GM06990 (cell line): Measurements from ENCODE around the gene TANC1.

Source experiments
- DNase-seq: peaks from one replicate; pipeline ENCODE4 v3.0.0-alpha.2; 2011; ENCODE audit not compliant: insufficient read length; ENCODE audit errors: extremely low read depth
- H3K27me3 ChIP-seq: replicated peaks from 2 replicates; pipeline ENCODE4 v1.6.0; 2011; ENCODE audit warnings: low read length; ENCODE audit not compliant: control insufficient read depth, insufficient read depth
- H3K36me3 ChIP-seq: 2 replicates; pipeline ENCODE4 v1.5.1; 2011; ENCODE audit warnings: low read length; ENCODE audit not compliant: control insufficient read depth, insufficient read depth
- H3K4me3 ChIP-seq: replicated peaks from 2 replicates; pipeline ENCODE4 v1.5.1; 2011; ENCODE audit warnings: low read depth, mild to moderate bottlenecking, control low read depth, low read length
- CTCF ChIP-seq: IDR thresholded peaks from 2 replicates; pipeline ENCODE4 v1.5.1; 2011; ENCODE audit warnings: low read length, control low read depth, mild to moderate bottlenecking, inconsistent platforms; ENCODE audit not compliant: insufficient read depth, poor library complexity, severe bottlenecking

The TANC1 gene

GRCh38 chr2:159187106-159187505 lies 218.7 kb downstream of the TANC1 start:
- H3K36me3 ChIP-seq, result peaks cover 3% of the 10 kb centered on the region

GRCh38 chr2:159188449-159188848 lies 220.0 kb downstream of the TANC1 start:
- DNase-seq, result no peak
- no peak overlapping the region for H3K4me3 ChIP-seq
- TF ChIP-seq CTCF, result no peak
- H3K36me3 ChIP-seq, result peaks cover 3% of the 10 kb centered on the region
- H3K27me3 ChIP-seq, result no peaks in the 10 kb centered on the region

More at GRCh38 chr2:159187106-159187505, 218.7 kb downstream of the TANC1 start:
- Histone ChIP-seq H3K27me3 (no peaks in the 10 kb centered on the region), H3K4me3 (no peak overlapping the region)
- TF ChIP-seq CTCF, result no peak
- no peak for DNase-seq

- peaks cover 14% of the 10 kb centered on the region for H3K36me3 ChIP-seq
- TF ChIP-seq CTCF, result no peak
- no peak for DNase-seq
- H3K27me3 ChIP-seq, result no peaks in the 10 kb centered on the region
- H3K4me3 ChIP-seq, result no peak overlapping the region
Measured at GRCh38 chr2:159192371-159192918, 224.0 kb downstream of the TANC1 start.

- no peak for DNase-seq
- no peak for TF ChIP-seq CTCF
- Histone ChIP-seq H3K4me3 (no peak overlapping the region), H3K27me3 (no peaks in the 10 kb centered on the region), H3K36me3 (peaks cover 13% of the 10 kb centered on the region)
Measured at GRCh38 chr2:159193791-159194190, 225.4 kb downstream of the TANC1 start.

- H3K36me3 ChIP-seq, result peaks cover 11% of the 10 kb centered on the region
- no peaks in the 10 kb centered on the region for H3K27me3 ChIP-seq
- H3K4me3 ChIP-seq, result no peak overlapping the region
- TF ChIP-seq CTCF, result no peak
- no peak for DNase-seq
Measured at GRCh38 chr2:159194241-159194640, 225.8 kb downstream of the TANC1 start.

GRCh38 chr2:159195697-159196096 lies 227.3 kb downstream of the TANC1 start:
- DNase-seq, result no peak
- Histone ChIP-seq H3K36me3 (peaks cover 12% of the 10 kb centered on the region), H3K4me3 (no peak overlapping the region), H3K27me3 (no peaks in the 10 kb centered on the region)
- TF ChIP-seq CTCF, result no peak
